Measurements from ENCODE around the gene C11orf58. TPM values are rescaled to one million over a fixed set of nuclear protein-coding genes. Genes with fewer than 3 reads are reported as not detected.

The C11orf58 gene
- total and polyA plus RNA-seq, 8 donors: 39.3 to 73.6 (median 53.5) TPM

- Histone ChIP-seq H3K27me3 (no peaks in the 10 kb centered on the region), H3K27ac (no peak overlapping the region), H3K36me3 (peaks cover 0 to 7% (median 2%) of the 10 kb centered on the region in 3 donors), H3K4me3 (no peak overlapping the region), H3K4me1 (peaks cover 0 to 5% (median 0%) of the 10 kb centered on the region in 3 donors), H3K9me3 (no peaks in the 10 kb centered on the region)
- 57 to 59% methylated on average over 7 of the region's 7 CpGs for WGBS, 2 donors
- DNase-seq (peak in 4 of 6 donors; percentile 37 to 76 (median 60)), ATAC-seq (peak; percentile 60 to 84 (median 81)), FAIRE-seq (no peak)
- TF ChIP-seq CTCF (IDR thresholded peaks at IDR 0.05): peak; percentile 75 to 87 (median 80)
- intact Hi-C loops (cut with DNase I): no loop called here
Measured at GRCh38 chr11:16785520-16786128, 47.2 kb downstream of the C11orf58 start.

GRCh38 chr11:16786131-16786530 is 47.7 kb downstream of the C11orf58 start:
- 50 to 52% methylated on average over 6 of the region's 6 CpGs for WGBS, 2 donors
- Histone ChIP-seq H3K36me3 (peaks cover 0 to 12% (median 2%) of the 10 kb centered on the region in 3 donors), H3K4me1 (peaks cover 0 to 5% (median 0%) of the 10 kb centered on the region in 3 donors), H3K27ac (no peak overlapping the region), H3K4me3 (no peak overlapping the region), H3K27me3 (no peaks in the 10 kb centered on the region), H3K9me3 (no peaks in the 10 kb centered on the region)
- intact Hi-C loops (cut with DNase I): no loop called here
- no peak for DNase-seq
- no peak for TF ChIP-seq CTCF (IDR thresholded peaks at IDR 0.05)
- FAIRE-seq: no peak
- no peak for ATAC-seq

- no peaks in the 10 kb centered on the region for H3K27me3 ChIP-seq
- DNase-seq: no peak
- H3K4me1 ChIP-seq: peaks cover 0 to 5% (median 0%) of the 10 kb centered on the region in 3 donors
- no peak for FAIRE-seq
- H3K4me3 ChIP-seq: no peak overlapping the region
- WGBS, 2 donors: 78 to 83% methylated on average over 7 of the region's 7 CpGs
- intact Hi-C loops (cut with DNase I): no loop called here
- TF ChIP-seq CTCF (IDR thresholded peaks at IDR 0.05): no peak
- no peaks in the 10 kb centered on the region for H3K9me3 ChIP-seq
- ATAC-seq: no peak
- H3K36me3 ChIP-seq: peaks cover 0 to 19% (median 2%) of the 10 kb centered on the region in 3 donors
- no peak overlapping the region for H3K27ac ChIP-seq
Measured at GRCh38 chr11:16787035-16787742, 48.7 kb downstream of the C11orf58 start.

- intact Hi-C loops (cut with DNase I): no loop called here
- peaks cover 0 to 15% (median 2%) of the 10 kb centered on the region in 3 donors for H3K36me3 ChIP-seq
- no peaks in the 10 kb centered on the region for H3K27me3 ChIP-seq
- 61 to 71% methylated on average over 17 of the region's 17 CpGs for WGBS, 2 donors
- FAIRE-seq (no peak), ATAC-seq (peak; percentile 75 to 82 (median 81)), DNase-seq (peak in 5 of 6 donors; percentile 42 to 90 (median 72))
- no peak overlapping the region for H3K4me3 ChIP-seq
- peak; percentile 96 to 99 (median 98) for TF ChIP-seq CTCF (IDR thresholded peaks at IDR 0.05)
- H3K4me1 ChIP-seq: peaks cover 0 to 5% (median 0%) of the 10 kb centered on the region in 3 donors
- H3K27ac ChIP-seq: no peak overlapping the region
- H3K9me3 ChIP-seq: no peaks in the 10 kb centered on the region
Measured at GRCh38 chr11:16788141-16789062, 50.0 kb downstream of the C11orf58 start.
